Left lung (tissue), 10 donors: ENCODE results near the gene CS. TPM values are rescaled to one million over a fixed set of nuclear protein-coding genes. Genes with fewer than 3 reads are reported as not detected.
A peak's percentile ranks its signal among the peaks of the same experiment; 100 is the strongest.

Experiments used
- ATAC-seq: fragments of 200-7000 bp; cut with Tn5 transposase; one replicate; pipeline ENCODE4 v1.9.1; 2020; ENCODE audit warnings: moderate library complexity
- DNase-seq, 4 donors: peaks; one replicate each; pipeline ENCODE4 v3.0.0-alpha.2; 2013 to 2020
- H3K27ac ChIP-seq, 2 donors: fragments of 200-600 bp; sonication (generic) in 1 of 2; one replicate each; pipeline versions ENCODE4 v1.5.0 to v1.8.0; 2020 to 2021
- H3K27me3 ChIP-seq, 2 donors: fragments of 200-600 bp; sonication (generic) in 1 of 2; one replicate each; pipeline versions ENCODE4 v1.5.0 to v1.8.0; 2020 to 2021
- H3K36me3 ChIP-seq, 2 donors: fragments of 200-600 bp; sonication (generic) in 1 of 2; one replicate each; pipeline versions ENCODE4 v1.5.0 to v1.8.0; 2020 to 2021
- H3K4me1 ChIP-seq, 2 donors: fragments of 200-600 bp; one replicate each; pipeline ENCODE4 v1.8.0; 2021
- H3K4me3 ChIP-seq, 2 donors: fragments of 200-600 bp; sonication (generic) in 1 of 2; one replicate each; pipeline versions ENCODE4 v1.5.0 to v1.8.0; 2020 to 2021; ENCODE audit warnings: mild to moderate bottlenecking in 1 of 2
- H3K9me3 ChIP-seq, 2 donors: fragments of 200-600 bp; sonication (generic) in 1 of 2; one replicate each; pipeline versions ENCODE4 v1.5.0 to v1.8.0; 2020 to 2021
- intact Hi-C, 2 donors: fragments of 100-400 bp; cut with DNase I; formaldehyde crosslinking; loops; one replicate each; pipeline versions ENCODE4 v1.11.2 to v1.14.2; 2022
- polyA plus RNA-seq, 6 donors: library from polyadenylated mRNA; unstranded; fragments of 120-200 nt; gene quantifications; one replicate each; pipeline ENCODE4 v1.2.1, GENCODE V29; 2013; ENCODE audit not compliant: insufficient read length in 6 of 6
- total RNA-seq, 2 donors: library from RNA; stranded (reverse); fragmentation: NEBNext Ultra II Directional; extraction: Animal tissue kit (Norgen Biotek cat#: 25700); gene quantifications; one replicate each; pipeline ENCODE4 v1.2.1, GENCODE V29; 2021
- TF ChIP-seq, protein P1 (sequence below), 2 donors: fragments of 200-600 bp; sonication (generic) in 1 of 2; IDR thresholded peaks; one replicate each; pipeline versions ENCODE4 v1.5.0 to v1.8.0; 2021; ENCODE audit warnings: antibody characterized with exemption in 2 of 2
- donor health status: DM: no; HTN: yes; CAD: no.
- donor health status: DM: no; HTN: no; CAD: no.

The CS gene
- total and polyA plus RNA-seq, 8 donors: 162 to 213 (median 183) TPM

DNA sequence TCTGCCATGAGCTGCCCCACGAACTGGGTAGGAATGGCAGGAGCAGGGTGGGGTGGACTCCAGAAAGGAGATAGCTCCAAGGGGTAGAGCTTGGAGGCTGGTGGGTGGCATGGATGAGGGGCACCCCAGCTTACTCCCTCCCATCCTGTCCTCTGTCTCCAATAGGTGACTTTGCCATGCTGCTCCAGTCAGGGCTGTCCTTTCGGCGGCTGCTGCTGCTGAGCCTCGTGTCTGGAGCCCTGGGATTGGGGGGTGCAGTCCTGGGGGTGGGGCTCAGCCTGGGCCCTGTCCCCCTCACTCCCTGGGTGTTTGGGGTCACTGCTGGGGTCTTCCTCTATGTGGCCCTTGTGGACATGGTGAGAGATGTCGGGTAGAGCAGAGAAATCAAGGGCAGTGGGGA, 63.1 kb downstream of the CS start:
- no peak for ATAC-seq
- Histone ChIP-seq H3K4me1 (no peaks in the 10 kb centered on the region), H3K36me3 (peaks cover 0 to 50% of the 10 kb centered on the region in 2 donors), H3K4me3 (no peak overlapping the region), H3K9me3 (no peaks in the 10 kb centered on the region), H3K27me3 (no peaks in the 10 kb centered on the region), H3K27ac (no peak overlapping the region)
- intact Hi-C loops: no loop called here
- DNase-seq: no peak
- TF ChIP-seq, protein P1, sequence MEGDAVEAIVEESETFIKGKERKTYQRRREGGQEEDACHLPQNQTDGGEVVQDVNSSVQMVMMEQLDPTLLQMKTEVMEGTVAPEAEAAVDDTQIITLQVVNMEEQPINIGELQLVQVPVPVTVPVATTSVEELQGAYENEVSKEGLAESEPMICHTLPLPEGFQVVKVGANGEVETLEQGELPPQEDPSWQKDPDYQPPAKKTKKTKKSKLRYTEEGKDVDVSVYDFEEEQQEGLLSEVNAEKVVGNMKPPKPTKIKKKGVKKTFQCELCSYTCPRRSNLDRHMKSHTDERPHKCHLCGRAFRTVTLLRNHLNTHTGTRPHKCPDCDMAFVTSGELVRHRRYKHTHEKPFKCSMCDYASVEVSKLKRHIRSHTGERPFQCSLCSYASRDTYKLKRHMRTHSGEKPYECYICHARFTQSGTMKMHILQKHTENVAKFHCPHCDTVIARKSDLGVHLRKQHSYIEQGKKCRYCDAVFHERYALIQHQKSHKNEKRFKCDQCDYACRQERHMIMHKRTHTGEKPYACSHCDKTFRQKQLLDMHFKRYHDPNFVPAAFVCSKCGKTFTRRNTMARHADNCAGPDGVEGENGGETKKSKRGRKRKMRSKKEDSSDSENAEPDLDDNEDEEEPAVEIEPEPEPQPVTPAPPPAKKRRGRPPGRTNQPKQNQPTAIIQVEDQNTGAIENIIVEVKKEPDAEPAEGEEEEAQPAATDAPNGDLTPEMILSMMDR (IDR thresholded peaks at IDR 0.05): no peak

DNA sequence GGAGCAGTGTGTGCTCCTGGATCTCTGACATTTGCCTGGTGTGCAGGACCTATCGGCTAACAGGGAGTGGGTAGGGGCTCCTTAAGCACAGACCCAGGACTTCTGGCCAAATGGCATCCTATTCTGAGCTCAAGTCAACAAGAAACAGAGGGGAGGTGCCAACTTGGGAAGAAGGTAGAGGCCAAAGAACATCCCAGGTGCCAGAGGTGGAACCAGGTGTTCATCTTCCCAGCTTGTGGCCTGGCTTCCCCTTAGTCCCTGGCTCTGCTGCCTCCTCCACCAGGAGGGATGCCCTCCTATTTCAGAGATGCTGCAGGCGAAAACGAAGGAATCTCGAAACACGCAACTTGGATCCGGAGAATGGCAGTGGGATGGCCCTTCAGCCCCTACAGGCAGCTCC, 64.0 kb downstream of the CS start:
- intact Hi-C loops: no loop called here
- peaks cover 0 to 41% of the 10 kb centered on the region in 2 donors for H3K36me3 ChIP-seq
- no peaks in the 10 kb centered on the region for H3K9me3 ChIP-seq
- no peaks in the 10 kb centered on the region for H3K4me1 ChIP-seq
- no peak for ATAC-seq
- H3K27me3 ChIP-seq: no peaks in the 10 kb centered on the region
- no peak overlapping the region for H3K27ac ChIP-seq
- TF ChIP-seq, protein P1 (IDR thresholded peaks at IDR 0.05): no peak
- no peak for DNase-seq
- no peak overlapping the region for H3K4me3 ChIP-seq

DNA sequence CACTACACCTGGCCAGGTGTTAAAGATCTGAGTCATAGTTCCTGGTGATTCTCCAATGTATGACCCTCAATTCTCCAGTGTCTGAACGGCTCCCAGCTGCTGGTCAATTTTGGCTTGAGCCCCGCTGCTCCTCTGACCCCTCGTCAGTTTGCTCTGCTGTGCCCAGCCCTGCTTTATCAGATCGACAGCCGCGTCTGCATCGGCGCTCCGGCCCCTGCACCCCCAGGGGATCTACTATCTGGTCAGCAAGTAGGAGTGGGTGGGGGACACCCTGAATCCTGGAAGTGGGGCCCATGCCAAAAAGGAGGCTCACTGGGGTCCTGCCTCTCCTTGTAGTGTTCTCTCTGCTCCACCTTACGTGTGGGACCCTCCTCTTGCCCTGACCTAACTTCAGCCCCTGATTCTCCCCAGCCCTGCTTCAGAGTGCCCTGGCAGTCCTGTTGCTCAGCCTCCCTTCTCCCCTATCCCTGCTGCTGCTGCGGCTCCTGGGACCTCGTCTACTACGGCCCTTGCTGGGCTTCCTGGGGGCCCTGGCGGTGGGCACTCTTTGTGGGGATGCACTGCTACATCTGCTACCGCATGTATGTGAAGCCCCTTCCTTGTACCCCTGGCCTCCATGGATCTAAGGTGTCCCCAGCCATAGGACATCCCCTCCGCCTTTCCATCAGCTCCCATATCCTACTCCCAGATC, 65.2 kb downstream of the CS start:
- DNase-seq (no peak), ATAC-seq (no peak)
- TF ChIP-seq, protein P1 (IDR thresholded peaks at IDR 0.05): no peak
- intact Hi-C loops: no loop called here
- H3K4me3 ChIP-seq: no peak overlapping the region
- H3K27me3 ChIP-seq: no peaks in the 10 kb centered on the region
- H3K27ac ChIP-seq: no peak overlapping the region
- no peaks in the 10 kb centered on the region for H3K9me3 ChIP-seq
- H3K4me1 ChIP-seq: no peaks in the 10 kb centered on the region
- peaks cover 0 to 29% of the 10 kb centered on the region in 2 donors for H3K36me3 ChIP-seq

DNA sequence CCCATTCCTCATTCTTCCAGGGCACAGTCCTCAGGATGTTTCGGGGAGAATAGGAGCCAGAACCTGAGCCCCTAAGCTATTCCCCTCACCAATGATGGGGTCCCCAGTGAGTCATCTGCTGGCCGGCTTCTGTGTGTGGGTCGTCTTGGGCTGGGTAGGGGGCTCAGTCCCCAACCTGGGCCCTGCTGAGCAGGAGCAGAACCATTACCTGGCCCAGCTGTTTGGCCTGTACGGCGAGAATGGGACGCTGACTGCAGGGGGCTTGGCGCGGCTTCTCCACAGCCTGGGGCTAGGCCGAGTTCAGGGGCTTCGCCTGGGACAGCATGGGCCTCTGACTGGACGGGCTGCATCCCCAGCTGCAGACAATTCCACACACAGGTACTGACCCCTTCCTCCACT, 68.9 kb downstream of the CS start:
- H3K9me3 ChIP-seq: no peaks in the 10 kb centered on the region
- H3K27ac ChIP-seq: no peak overlapping the region
- intact Hi-C loops: no loop called here
- DNase-seq: peak in 1 of 4 donors; percentile 53
- no peaks in the 10 kb centered on the region for H3K27me3 ChIP-seq
- H3K4me3 ChIP-seq: no peak overlapping the region
- TF ChIP-seq, protein P1 (IDR thresholded peaks at IDR 0.05): no peak
- H3K4me1 ChIP-seq: no peaks in the 10 kb centered on the region
- H3K36me3 ChIP-seq: peaks cover 0 to 15% of the 10 kb centered on the region in 2 donors
- ATAC-seq: no peak

DNA sequence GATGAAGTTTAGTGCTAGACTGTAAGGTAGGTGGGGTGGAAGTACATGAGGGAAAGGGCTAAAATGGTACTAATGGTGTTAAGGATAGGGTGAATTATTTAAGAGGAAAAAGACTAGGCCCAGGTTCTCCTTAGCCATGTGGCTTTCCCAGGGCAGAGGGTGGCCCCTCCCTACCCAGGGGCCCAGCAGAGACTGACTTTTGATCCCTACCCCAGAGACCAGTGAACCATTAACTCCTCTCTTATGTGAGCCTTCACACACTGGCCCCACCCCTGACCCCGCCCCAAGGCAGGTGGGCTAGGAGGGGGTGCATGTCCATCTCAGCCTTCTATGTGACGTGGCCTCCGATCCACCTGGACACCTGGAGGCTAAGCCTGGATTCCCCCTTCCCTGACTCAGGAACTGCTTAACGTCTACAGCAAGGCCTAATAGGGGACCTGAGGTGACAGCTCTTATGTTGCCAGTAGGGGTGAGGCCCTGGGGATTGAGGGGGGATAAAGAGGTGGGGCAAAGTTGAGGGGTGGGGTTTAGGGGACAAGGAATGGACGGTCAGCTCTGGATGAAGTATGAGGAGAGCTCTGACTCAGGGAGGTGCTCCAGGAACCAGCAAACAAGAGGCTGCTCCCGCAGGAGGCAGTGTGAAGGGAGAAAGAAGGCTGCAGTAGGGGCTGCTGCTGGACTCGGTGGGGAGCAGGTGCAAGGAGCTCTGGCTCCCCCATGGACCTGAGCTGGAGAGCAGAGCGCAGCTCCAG, 69.5 kb downstream of the CS start:
- no peak for ATAC-seq
- Histone ChIP-seq H3K4me1 (no peaks in the 10 kb centered on the region), H3K9me3 (no peaks in the 10 kb centered on the region), H3K4me3 (no peak overlapping the region), H3K27me3 (no peaks in the 10 kb centered on the region), H3K27ac (no peak overlapping the region), H3K36me3 (peaks cover 0 to 13% of the 10 kb centered on the region in 2 donors)
- DNase-seq: no peak
- TF ChIP-seq, protein P1 (IDR thresholded peaks at IDR 0.05): no peak
- intact Hi-C loops: no loop called here
